ENCODE measurements around the gene NUDT16L1.
"Not testable (repeated sequence)": the region's sequence is repeated elsewhere in the genome, so short reads cannot be mapped to it uniquely, and the experiment has no call there.

NUDT16L1 gene

GRCh38 chr16:4723071-4723767 lies 29.9 kb downstream of the NUDT16L1 start:
- no peak for DNase-seq (ENCODE audit: low read depth)

- DNase-seq (ENCODE audit: low read depth) = no peak
Measured at GRCh38 chr16:4724661-4725270, 31.4 kb downstream of the NUDT16L1 start.

- DNase-seq (ENCODE audit: low read depth) = no peak
Measured at GRCh38 chr16:4726616-4727015, 33.3 kb downstream of the NUDT16L1 start.

- no peak for DNase-seq (ENCODE audit: low read depth)
Measured at GRCh38 chr16:4728676-4729075, 35.3 kb downstream of the NUDT16L1 start.

- no peak for DNase-seq (ENCODE audit: low read depth)
Measured at GRCh38 chr16:4729876-4730275, 36.5 kb downstream of the NUDT16L1 start.

- no peak for DNase-seq (ENCODE audit: low read depth)
Measured at GRCh38 chr16:4733211-4733742, 39.9 kb downstream of the NUDT16L1 start.

- DNase-seq (ENCODE audit: low read depth) = no peak
Measured at GRCh38 chr16:4733747-4734062, 40.3 kb downstream of the NUDT16L1 start.

- DNase-seq (ENCODE audit: low read depth) = peak; percentile 95
Measured at GRCh38 chr16:4734063-4734729, 40.8 kb downstream of the NUDT16L1 start, which contains the start of the genes ANKS3 and DNAAF8. Gene ANKS3, minus strand, starts transcription at chr16:4734271. Its CDS starts 4,122 bp downstream, at chr16:4730149. Gene DNAAF8, plus strand, starts transcription at chr16:4734537. Its CDS starts 1,978 bp downstream, at chr16:4736515.

GRCh38 chr16:4734730-4735535 lies 41.6 kb downstream of the NUDT16L1 start:
- peak; percentile 72 for DNase-seq (ENCODE audit: low read depth)

GRCh38 chr16:4736546-4736945 lies 43.2 kb downstream of the NUDT16L1 start:
- DNase-seq (ENCODE audit: low read depth) = no peak

GRCh38 chr16:4737545-4737944 lies 44.2 kb downstream of the NUDT16L1 start:
- no peak for DNase-seq (ENCODE audit: low read depth)

- DNase-seq (ENCODE audit: low read depth) = not testable (repeated sequence)
Measured at GRCh38 chr16:4738370-4738769, 45.0 kb downstream of the NUDT16L1 start.

- DNase-seq (ENCODE audit: low read depth) = no peak
Measured at GRCh38 chr16:4743226-4743878, 50.0 kb downstream of the NUDT16L1 start.

- no peak for DNase-seq (ENCODE audit: low read depth)
Measured at GRCh38 chr16:4744555-4745273, 51.4 kb downstream of the NUDT16L1 start.

GRCh38 chr16:4745274-4745569 lies 51.9 kb downstream of the NUDT16L1 start:
- no peak for DNase-seq (ENCODE audit: low read depth)
